Suprapubic skin (tissue), 4 donors: Measurements from ENCODE around the gene KNDC1.

ENCODE experiments used
- EP300 ChIP-seq: sonication (generic); formaldehyde crosslinking; IDR thresholded peaks from one replicate; pipeline ENCODE4 v1.6.1; 2017; ENCODE audit warnings: antibody characterized with exemption
- POLR2A ChIP-seq, 2 donors: fragments of 450-650 bp; IDR thresholded peaks; one replicate each; pipeline ENCODE4 v1.6.1; 2017; ENCODE audit warnings: antibody characterized with exemption in 2 of 2, mild to moderate bottlenecking in 2 of 2, moderate library complexity in 2 of 2
- POLR2AphosphoS5 ChIP-seq, 3 donors: sonication (generic); formaldehyde crosslinking; IDR thresholded peaks; one replicate each; pipeline ENCODE4 v1.6.1; 2017; ENCODE audit warnings: antibody characterized with exemption in 3 of 3
- TF ChIP-seq, protein P1 (sequence below), 2 donors: fragments of 200-600 bp in 1 of 2; fragments of 450-650 bp in 1 of 2; sonication (generic) in 1 of 2; IDR thresholded peaks; one replicate each; pipeline ENCODE4 v1.5.1; 2016 to 2019; ENCODE audit warnings: antibody characterized with exemption in 2 of 2, mild to moderate bottlenecking in 1 of 2, moderate library complexity in 1 of 2

- no peak for TF ChIP-seq EP300
- TF ChIP-seq, protein P1, sequence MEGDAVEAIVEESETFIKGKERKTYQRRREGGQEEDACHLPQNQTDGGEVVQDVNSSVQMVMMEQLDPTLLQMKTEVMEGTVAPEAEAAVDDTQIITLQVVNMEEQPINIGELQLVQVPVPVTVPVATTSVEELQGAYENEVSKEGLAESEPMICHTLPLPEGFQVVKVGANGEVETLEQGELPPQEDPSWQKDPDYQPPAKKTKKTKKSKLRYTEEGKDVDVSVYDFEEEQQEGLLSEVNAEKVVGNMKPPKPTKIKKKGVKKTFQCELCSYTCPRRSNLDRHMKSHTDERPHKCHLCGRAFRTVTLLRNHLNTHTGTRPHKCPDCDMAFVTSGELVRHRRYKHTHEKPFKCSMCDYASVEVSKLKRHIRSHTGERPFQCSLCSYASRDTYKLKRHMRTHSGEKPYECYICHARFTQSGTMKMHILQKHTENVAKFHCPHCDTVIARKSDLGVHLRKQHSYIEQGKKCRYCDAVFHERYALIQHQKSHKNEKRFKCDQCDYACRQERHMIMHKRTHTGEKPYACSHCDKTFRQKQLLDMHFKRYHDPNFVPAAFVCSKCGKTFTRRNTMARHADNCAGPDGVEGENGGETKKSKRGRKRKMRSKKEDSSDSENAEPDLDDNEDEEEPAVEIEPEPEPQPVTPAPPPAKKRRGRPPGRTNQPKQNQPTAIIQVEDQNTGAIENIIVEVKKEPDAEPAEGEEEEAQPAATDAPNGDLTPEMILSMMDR (IDR thresholded peaks at IDR 0.05) = no peak
- TF ChIP-seq POLR2AphosphoS5 (IDR thresholded peaks at IDR 0.05) = no peak
- no peak for TF ChIP-seq POLR2A (IDR thresholded peaks at IDR 0.05)
These were observed 99.6 kb downstream of the KNDC1 start for GRCh38 chr10:133259602-133259989.
